Gastroesophageal sphincter (tissue), 3 donors: ENCODE data around the gene TTC33.

ENCODE experiments used
- EP300 ChIP-seq: sonication (generic); formaldehyde crosslinking; IDR thresholded peaks from one replicate; pipeline ENCODE4 v1.6.1; 2017; ENCODE audit warnings: antibody characterized with exemption, mild to moderate bottlenecking
- POLR2A ChIP-seq, 2 donors: fragments of 450-650 bp; IDR thresholded peaks; one replicate each; pipeline ENCODE4 v1.6.1; 2017; ENCODE audit warnings: antibody characterized with exemption in 2 of 2, mild to moderate bottlenecking in 2 of 2, moderate library complexity in 1 of 2
- POLR2AphosphoS5 ChIP-seq: sonication (generic); formaldehyde crosslinking; IDR thresholded peaks from one replicate; pipeline ENCODE4 v1.6.1; 2017; ENCODE audit warnings: antibody characterized with exemption
- TF ChIP-seq, protein P1 (sequence below), 4 experiments: fragments of 200-600 bp in 2 of 4; fragments of 450-650 bp in 2 of 4; sonication (generic) in 1 of 4; IDR thresholded peaks; one replicate each; pipeline ENCODE4 v1.5.1; 2017 to 2019; ENCODE audit warnings: antibody characterized with exemption in 4 of 4, mild to moderate bottlenecking in 2 of 4, moderate library complexity in 2 of 4

DNA sequence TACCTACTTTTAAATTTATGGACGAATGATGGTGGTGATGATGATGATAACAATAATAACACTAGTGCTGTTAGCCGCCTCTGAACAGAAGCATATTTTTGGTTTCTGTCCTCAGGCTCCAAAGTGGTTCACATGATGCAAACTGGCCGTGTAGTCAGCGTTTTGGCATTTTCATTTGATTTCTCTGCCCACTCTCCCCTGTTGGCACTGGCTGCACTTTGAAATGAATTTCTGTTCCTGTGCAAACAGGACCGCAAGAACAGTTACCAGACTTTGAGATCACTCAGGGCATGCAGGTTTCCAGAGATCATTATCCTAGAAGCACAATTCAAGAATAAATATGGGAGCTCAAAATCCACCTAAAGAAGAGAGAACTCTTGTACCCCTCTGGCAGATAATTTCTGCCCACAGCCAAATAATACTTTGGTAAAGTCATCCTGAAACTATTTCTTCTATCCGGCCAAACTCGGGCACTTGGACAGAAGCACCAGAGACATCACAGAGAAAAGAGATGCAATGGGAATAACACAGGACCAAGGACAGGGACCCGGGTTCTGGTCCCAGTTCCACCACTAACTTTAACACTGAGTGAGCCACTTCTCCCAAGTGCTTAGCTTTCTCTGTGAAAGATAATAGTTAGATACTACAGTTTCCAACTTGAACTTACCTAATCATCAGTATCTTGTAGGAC lies 277.8 kb downstream of the TTC33 start:
- TF ChIP-seq, protein P1, sequence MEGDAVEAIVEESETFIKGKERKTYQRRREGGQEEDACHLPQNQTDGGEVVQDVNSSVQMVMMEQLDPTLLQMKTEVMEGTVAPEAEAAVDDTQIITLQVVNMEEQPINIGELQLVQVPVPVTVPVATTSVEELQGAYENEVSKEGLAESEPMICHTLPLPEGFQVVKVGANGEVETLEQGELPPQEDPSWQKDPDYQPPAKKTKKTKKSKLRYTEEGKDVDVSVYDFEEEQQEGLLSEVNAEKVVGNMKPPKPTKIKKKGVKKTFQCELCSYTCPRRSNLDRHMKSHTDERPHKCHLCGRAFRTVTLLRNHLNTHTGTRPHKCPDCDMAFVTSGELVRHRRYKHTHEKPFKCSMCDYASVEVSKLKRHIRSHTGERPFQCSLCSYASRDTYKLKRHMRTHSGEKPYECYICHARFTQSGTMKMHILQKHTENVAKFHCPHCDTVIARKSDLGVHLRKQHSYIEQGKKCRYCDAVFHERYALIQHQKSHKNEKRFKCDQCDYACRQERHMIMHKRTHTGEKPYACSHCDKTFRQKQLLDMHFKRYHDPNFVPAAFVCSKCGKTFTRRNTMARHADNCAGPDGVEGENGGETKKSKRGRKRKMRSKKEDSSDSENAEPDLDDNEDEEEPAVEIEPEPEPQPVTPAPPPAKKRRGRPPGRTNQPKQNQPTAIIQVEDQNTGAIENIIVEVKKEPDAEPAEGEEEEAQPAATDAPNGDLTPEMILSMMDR (IDR thresholded peaks at IDR 0.05) = no peak
- TF ChIP-seq EP300 (no peak), POLR2A (IDR thresholded peaks at IDR 0.05) (no peak), POLR2AphosphoS5 (peak; percentile 15)
